HepG2 (cell line): Measurements from ENCODE around the gene IFNG.
"Not testable (repeated sequence)": the region's sequence is repeated elsewhere in the genome, so short reads cannot be mapped to it uniquely, and the experiment has no call there.

Experiments used
- CEBPB ChIP-seq: IDR thresholded peaks from 2 replicates; pipeline ENCODE4 v1.6.1; 2011; ENCODE audit warnings: low read depth, low read length, improper control_type of control experiment, borderline replicate concordance
- JUND ChIP-seq: sonication (generic); formaldehyde crosslinking; IDR thresholded peaks from 2 replicates; pipeline ENCODE4 v1.8.0; 2022; ENCODE audit warnings: mild to moderate bottlenecking, missing genetic modification reagents
- POLR2AphosphoS5 ChIP-seq: IDR thresholded peaks from 2 replicates; pipeline ENCODE4 v1.6.1; 2012; ENCODE audit warnings: low read depth, low read length
- RXRA ChIP-seq: sonication (generic); formaldehyde crosslinking; IDR thresholded peaks from 2 replicates; pipeline ENCODE4 v1.5.1; 2020; ENCODE audit warnings: missing genetic modification reagents
- TCF12 ChIP-seq, 2 experiments: fragments of 450-650 bp in 1 of 2; sonication (generic) in 1 of 2; formaldehyde crosslinking in 1 of 2; IDR thresholded peaks; 2 replicates each; pipeline versions ENCODE4 v1.6.1 to v1.8.0; 2017 to 2022; ENCODE audit warnings: antibody characterized with exemption in 1 of 2, mild to moderate bottlenecking in 1 of 2, missing genetic modification reagents in 1 of 2, moderate library complexity in 1 of 2
- ZBTB42 ChIP-seq: sonication (generic); formaldehyde crosslinking; IDR thresholded peaks from 2 replicates; pipeline ENCODE4 v1.5.0; 2020; ENCODE audit warnings: mild to moderate bottlenecking, missing genetic modification reagents
- ZNF17 ChIP-seq: sonication (generic); formaldehyde crosslinking; IDR thresholded peaks from 2 replicates; pipeline ENCODE4 v1.5.0; 2020; ENCODE audit warnings: mild to moderate bottlenecking, missing genetic modification reagents
- TF ChIP-seq, protein P1 (sequence below): sonication (generic); formaldehyde crosslinking; IDR thresholded peaks from 2 replicates; pipeline ENCODE4 v1.5.0; 2020; ENCODE audit warnings: mild to moderate bottlenecking, missing genetic modification reagents
- TF ChIP-seq, protein P2 (sequence below): IDR thresholded peaks from 2 replicates; pipeline ENCODE4 v1.6.1; 2016

- TF ChIP-seq POLR2AphosphoS5; RXRA (CRISPR knock-in tag); TCF12 (IDR thresholded peaks at IDR 0.05); TCF12 (CRISPR knock-in tag; IDR thresholded peaks at IDR 0.05); JUND; CEBPB; ZNF17; ZBTB42 (CRISPR knock-in tag): not testable (repeated sequence)
- TF ChIP-seq, protein P1, sequence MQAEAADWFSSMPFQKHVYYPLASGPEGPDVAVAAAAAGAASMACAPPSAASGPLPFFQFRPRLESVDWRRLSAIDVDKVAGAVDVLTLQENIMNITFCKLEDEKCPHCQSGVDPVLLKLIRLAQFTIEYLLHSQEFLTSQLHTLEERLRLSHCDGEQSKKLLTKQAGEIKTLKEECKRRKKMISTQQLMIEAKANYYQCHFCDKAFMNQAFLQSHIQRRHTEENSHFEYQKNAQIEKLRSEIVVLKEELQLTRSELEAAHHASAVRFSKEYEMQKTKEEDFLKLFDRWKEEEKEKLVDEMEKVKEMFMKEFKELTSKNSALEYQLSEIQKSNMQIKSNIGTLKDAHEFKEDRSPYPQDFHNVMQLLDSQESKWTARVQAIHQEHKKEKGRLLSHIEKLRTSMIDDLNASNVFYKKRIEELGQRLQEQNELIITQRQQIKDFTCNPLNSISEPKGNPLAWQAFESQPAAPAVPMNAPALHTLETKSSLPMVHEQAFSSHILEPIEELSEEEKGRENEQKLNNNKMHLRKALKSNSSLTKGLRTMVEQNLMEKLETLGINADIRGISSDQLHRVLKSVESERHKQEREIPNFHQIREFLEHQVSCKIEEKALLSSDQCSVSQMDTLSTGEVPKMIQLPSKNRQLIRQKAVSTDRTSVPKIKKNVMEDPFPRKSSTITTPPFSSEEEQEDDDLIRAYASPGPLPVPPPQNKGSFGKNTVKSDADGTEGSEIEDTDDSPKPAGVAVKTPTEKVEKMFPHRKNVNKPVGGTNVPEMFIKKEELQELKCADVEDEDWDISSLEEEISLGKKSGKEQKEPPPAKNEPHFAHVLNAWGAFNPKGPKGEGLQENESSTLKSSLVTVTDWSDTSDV (CRISPR knock-in tag), result not testable (repeated sequence)
- TF ChIP-seq, protein P2, sequence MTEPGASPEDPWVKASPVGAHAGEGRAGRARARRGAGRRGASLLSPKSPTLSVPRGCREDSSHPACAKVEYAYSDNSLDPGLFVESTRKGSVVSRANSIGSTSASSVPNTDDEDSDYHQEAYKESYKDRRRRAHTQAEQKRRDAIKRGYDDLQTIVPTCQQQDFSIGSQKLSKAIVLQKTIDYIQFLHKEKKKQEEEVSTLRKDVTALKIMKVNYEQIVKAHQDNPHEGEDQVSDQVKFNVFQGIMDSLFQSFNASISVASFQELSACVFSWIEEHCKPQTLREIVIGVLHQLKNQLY (CRISPR knock-in tag), result not testable (repeated sequence)
Observed at GRCh38 chr12:68174761-68175160, 15.2 kb upstream of the IFNG start.
